Endothelial cell of umbilical vein (primary cell): ENCODE measurements around the gene ZC3HAV1. TPM values are rescaled to one million over a fixed set of nuclear protein-coding genes. Genes with fewer than 3 reads are reported as not detected.

Source experiments
- BruUV-seq: library from RNA; stranded (reverse); fragments of 400-500 nt; replicated peaks from 2 replicates; lab custom pipeline; 2021; lab: Mats Ljungman, UMichigan
- CTCF ChIA-PET: fragments of 300-600, 350-600 bp; sonication (Branson Sonifier 250); formaldehyde crosslinking; loops from one replicate; lab custom pipeline; 2021; ENCODE audit warnings: antibody characterized with exemption, inconsistent platforms; lab: Charles Lee
- POLR2A ChIA-PET: fragments of 300-600, 350-600 bp; sonication (Branson Sonifier 250); formaldehyde crosslinking; loops from one replicate; lab custom pipeline; 2021; ENCODE audit warnings: antibody characterized with exemption, inconsistent platforms; lab: Charles Lee
- DNase-seq: peaks from one replicate; pipeline ENCODE4 v3.0.0-alpha.2; 2011; ENCODE audit warnings: low read depth, low spot score
- FAIRE-seq: peaks from 2 replicates; lab custom pipeline; 2011; peaks lifted over from hg19 to GRCh38; lab: Jason Lieb, UNC
- H2AFZ ChIP-seq: 2 replicates; pipeline ENCODE4 v1.6.0; 2012; ENCODE audit warnings: low read depth, low read length, control low read depth, inconsistent platforms
- H3K27ac ChIP-seq: 2 replicates; pipeline ENCODE4 v1.5.1; 2011; ENCODE audit warnings: low read depth, mild to moderate bottlenecking, control low read depth, low read length, moderate library complexity; ENCODE audit not compliant: insufficient read depth
- H3K27me3 ChIP-seq, 2 experiments: 2 replicates each; pipeline versions ENCODE4 v1.6.0 to v1.6.1; 2011; ENCODE audit warnings: low read length in 2 of 2, mixed read lengths in 1 of 2; ENCODE audit not compliant: control insufficient read depth in 2 of 2, insufficient read depth in 2 of 2
- H3K36me3 ChIP-seq, 2 experiments: 2 replicates in 1 of 2; 3 replicates in 1 of 2; pipeline ENCODE4 v1.5.1; 2011; ENCODE audit warnings: low read length in 2 of 2, mild to moderate bottlenecking in 1 of 2, moderate library complexity in 1 of 2; ENCODE audit not compliant: control insufficient read depth in 2 of 2, insufficient read depth in 2 of 2; ENCODE audit errors: extremely low read depth in 1 of 2
- H3K4me1 ChIP-seq: 3 replicates; pipeline ENCODE4 v1.5.1; 2011; ENCODE audit warnings: mild to moderate bottlenecking, low read length; ENCODE audit not compliant: control insufficient read depth, insufficient read depth; ENCODE audit errors: extremely low read depth
- H3K4me2 ChIP-seq: 2 replicates; pipeline ENCODE4 v1.6.1; 2011; ENCODE audit warnings: low read length, control low read depth, mixed read lengths; ENCODE audit not compliant: insufficient read depth
- H3K4me3 ChIP-seq, 3 experiments: fragments of 200-600 bp in 1 of 3; sonication (generic), shearing (Covaris generic) in 1 of 3; replicated peaks in 1 of 3; 2 replicates each; pipeline ENCODE4 v1.5.1; 2011 to 2016; ENCODE audit warnings: control low read depth in 3 of 3, low read length in 3 of 3, mild to moderate bottlenecking in 2 of 3, inconsistent platforms in 1 of 3, low read depth in 1 of 3, moderate library complexity in 1 of 3; ENCODE audit not compliant: insufficient read depth in 1 of 3
- H3K79me2 ChIP-seq: 2 replicates; pipeline ENCODE4 v1.6.0; 2012; ENCODE audit warnings: low read length, inconsistent platforms; ENCODE audit not compliant: control insufficient read depth, insufficient read depth
- H3K9ac ChIP-seq: replicated peaks from 2 replicates; pipeline ENCODE3; 2011; ENCODE audit warnings: low read length, control low read depth; ENCODE audit not compliant: insufficient read depth; ENCODE audit errors: extremely low read depth
- H3K9me1 ChIP-seq: replicated peaks from 3 replicates; pipeline ENCODE4 v1.6.0; 2011; ENCODE audit warnings: mild to moderate bottlenecking, low read length; ENCODE audit not compliant: control insufficient read depth, insufficient read depth; ENCODE audit errors: extremely low read depth
- H3K9me3 ChIP-seq: replicated peaks from 2 replicates; pipeline ENCODE4 v1.5.1; 2012; ENCODE audit warnings: low read length, inconsistent platforms; ENCODE audit not compliant: control insufficient read depth, insufficient read depth
- H4K20me1 ChIP-seq: replicated peaks from 2 replicates; pipeline ENCODE3; 2011; ENCODE audit warnings: mild to moderate bottlenecking, low read length; ENCODE audit not compliant: control insufficient read depth, insufficient read depth; ENCODE audit errors: extremely low read depth
- EZH2 ChIP-seq: IDR thresholded peaks from 2 replicates; pipeline ENCODE4 v1.6.1; 2012; ENCODE audit warnings: borderline replicate concordance, low read depth, mild to moderate bottlenecking, moderate library complexity, low read length, inconsistent platforms; ENCODE audit not compliant: severe bottlenecking
- FOS ChIP-seq: IDR thresholded peaks from 2 replicates; pipeline ENCODE4 v1.6.1; 2011; ENCODE audit warnings: mild to moderate bottlenecking, low read length, moderate library complexity, borderline replicate concordance; ENCODE audit not compliant: insufficient read depth
- GATA2 ChIP-seq: IDR thresholded peaks from 2 replicates; pipeline ENCODE4 v1.7.0; 2011; ENCODE audit warnings: low read depth, mild to moderate bottlenecking, moderate library complexity, mixed read lengths, low read length; ENCODE audit not compliant: insufficient read length, insufficient read depth
- JUN ChIP-seq: IDR thresholded peaks from 2 replicates; pipeline ENCODE4 v1.6.1; 2011; ENCODE audit warnings: borderline replicate concordance, low read depth; ENCODE audit not compliant: insufficient read length, insufficient read depth
- MYC ChIP-seq: IDR thresholded peaks from one replicate; pipeline ENCODE4 v1.6.1; 2011; ENCODE audit warnings: mild to moderate bottlenecking, low read depth, low read length
- POLR2A ChIP-seq: IDR thresholded peaks from 2 replicates; pipeline ENCODE4 v1.6.1; 2012; ENCODE audit warnings: low read depth, mild to moderate bottlenecking, control low read depth, low read length
- POLR2AphosphoS5 ChIP-seq: IDR thresholded peaks from 2 replicates; pipeline ENCODE4 v1.6.1; 2012; ENCODE audit warnings: low read depth, mild to moderate bottlenecking, control low read depth, low read length, moderate library complexity; ENCODE audit not compliant: insufficient read depth
- dilution Hi-C: fragments of 300-500 bp; cut with MboI; formaldehyde crosslinking; loops from one replicate; pipeline ENCODE4 v1.15.0; 2019; ENCODE audit warnings: low sequenced_read_pairs; ENCODE audit not compliant: extremely low pct_ligation_motif_present
- intact Hi-C: fragments of 100-400 bp; cut with micrococcal nuclease; formaldehyde crosslinking; loops from one replicate; pipeline ENCODE4 v1.10.0; 2022
- polyA plus RNA-seq, 4 experiments: library from polyadenylated mRNA; depleted of rRNA in 3 of 4; stranded (reverse) in 3 of 4; unstranded in 1 of 4; fragments of >200 nt; gene quantifications; 2 replicates each; pipeline versions ENCODE4 v1.2.1 to v1.2.3, GENCODE V29; 2011 to 2012; ENCODE audit warnings: missing spikeins in 1 of 4
- total RNA-seq: library from RNA; stranded (reverse); gene quantifications from 2 replicates; pipeline ENCODE4 v1.2.3, GENCODE V29; 2021
- TF ChIP-seq, protein P1 (sequence below): IDR thresholded peaks from 2 replicates; pipeline ENCODE4 v1.6.1; 2011; ENCODE audit not compliant: insufficient read depth, insufficient read length
- TF ChIP-seq, protein P2 (sequence below), 2 donors: IDR thresholded peaks; 1 replicate in 1 of 2; 2 replicates in 1 of 2; pipeline ENCODE4 v1.5.1; 2011; ENCODE audit warnings: low read length in 2 of 2, mild to moderate bottlenecking in 2 of 2, moderate library complexity in 2 of 2, control low read depth in 1 of 2, inconsistent platforms in 1 of 2, low read depth in 1 of 2; ENCODE audit not compliant: insufficient read depth in 1 of 2; ENCODE audit errors: extremely low read depth in 1 of 2

Gene ZC3HAV1
- total and polyA plus RNA-seq, 2 donors (not counting 3 experiments of a cell fraction or from before 2014, with no cell fraction given): 17.1 to 37.7 TPM

DNA sequence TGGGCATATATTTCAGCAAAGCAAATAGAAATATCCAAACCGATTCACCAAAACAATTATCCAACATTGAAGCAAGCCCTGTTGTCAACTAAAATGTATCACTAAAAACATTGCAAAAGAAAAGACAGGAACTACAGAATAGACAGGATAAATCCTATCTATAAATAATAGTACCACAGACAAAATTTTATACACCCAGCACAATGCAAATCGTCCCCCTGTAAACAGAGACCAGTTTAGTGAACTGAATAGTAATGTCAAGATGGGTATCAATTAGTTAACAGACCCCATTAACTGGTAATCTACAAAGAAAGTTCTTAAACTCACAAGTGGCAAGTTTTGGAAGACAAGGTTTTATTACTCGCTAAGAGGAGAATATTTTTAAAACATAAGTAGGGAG is 4.0 kb downstream of the ZC3HAV1 start:
- Histone ChIP-seq H3K36me3 (no peaks in the 10 kb centered on the region), H3K27me3 (no peaks in the 10 kb centered on the region), H3K79me2 (peaks cover 64% of the 10 kb centered on the region), H3K4me1 (peaks cover 22% of the 10 kb centered on the region), H3K9me3 (no peaks in the 10 kb centered on the region), H3K27ac (no peak overlapping the region), H4K20me1 (peaks cover 3% of the 10 kb centered on the region), H3K4me3 (no peak overlapping the region), H3K9ac (no peak overlapping the region), H2AFZ (no peak overlapping the region), H3K4me2 (no peak overlapping the region), H3K9me1 (no peaks in the 10 kb centered on the region)
- POLR2A ChIA-PET: no interaction called here
- CTCF ChIA-PET: interaction anchor here (0.8 kb wide), 1 partner anchor 30 kb away, joined by 5 read pairs; no protein-coding TSS in a partner anchor
- dilution Hi-C loops: no loop called here
- FAIRE-seq (no peak), DNase-seq (no peak)
- intact Hi-C loops: loop anchor here (5.0 kb wide), 1 partner anchor 252 kb away; the partner anchor contains the start of gene LUC7L2
- BruUV-seq: no TSS peak
- no peak for TF ChIP-seq POLR2AphosphoS5

DNA sequence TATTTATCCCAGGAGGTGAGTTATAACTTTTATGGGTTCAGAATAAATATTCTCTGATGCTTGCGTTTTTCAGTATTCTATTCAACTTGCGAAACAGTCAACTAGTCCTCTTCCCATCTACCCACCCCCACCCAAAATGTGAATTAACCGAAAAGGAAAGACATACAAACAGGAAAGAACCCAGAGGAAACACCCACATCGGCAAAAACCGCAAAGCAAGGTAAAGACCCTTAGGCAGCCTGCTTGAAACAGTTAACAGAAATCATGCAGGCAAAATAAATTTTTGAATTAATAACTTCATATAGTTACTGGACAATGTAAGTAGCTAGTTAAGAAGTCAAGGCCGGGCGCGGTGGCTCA is 5.4 kb downstream of the ZC3HAV1 start:
- Histone ChIP-seq H3K9me3 (no peaks in the 10 kb centered on the region), H3K9me1 (no peaks in the 10 kb centered on the region), H3K79me2 (peaks cover 71% of the 10 kb centered on the region), H3K4me1 (peaks cover 18% of the 10 kb centered on the region), H3K27me3 (no peaks in the 10 kb centered on the region), H4K20me1 (peaks cover 3% of the 10 kb centered on the region), H3K27ac (no peak overlapping the region), H3K36me3 (no peaks in the 10 kb centered on the region), H2AFZ (no peak overlapping the region), H3K4me3 (no peak overlapping the region), H3K9ac (no peak overlapping the region), H3K4me2 (peak overlapping the region; percentile 69)
- intact Hi-C loops (no loop called here), dilution Hi-C loops (no loop called here)
- ChIA-PET POLR2A (no interaction called here), CTCF (interaction anchor here (1.1 to 1.9 kb wide), 2 partner anchors 29 to 217 kb away, joined by 4 to 7 read pairs; no protein-coding TSS in a partner anchor)
- TF ChIP-seq FOS (no peak), POLR2A (no peak), MYC (no peak), POLR2AphosphoS5 (no peak), GATA2 (no peak), EZH2 (no peak), JUN (no peak)
- TF ChIP-seq, protein P1, sequence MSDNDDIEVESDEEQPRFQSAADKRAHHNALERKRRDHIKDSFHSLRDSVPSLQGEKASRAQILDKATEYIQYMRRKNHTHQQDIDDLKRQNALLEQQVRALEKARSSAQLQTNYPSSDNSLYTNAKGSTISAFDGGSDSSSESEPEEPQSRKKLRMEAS: no peak
- TF ChIP-seq, protein P2, sequence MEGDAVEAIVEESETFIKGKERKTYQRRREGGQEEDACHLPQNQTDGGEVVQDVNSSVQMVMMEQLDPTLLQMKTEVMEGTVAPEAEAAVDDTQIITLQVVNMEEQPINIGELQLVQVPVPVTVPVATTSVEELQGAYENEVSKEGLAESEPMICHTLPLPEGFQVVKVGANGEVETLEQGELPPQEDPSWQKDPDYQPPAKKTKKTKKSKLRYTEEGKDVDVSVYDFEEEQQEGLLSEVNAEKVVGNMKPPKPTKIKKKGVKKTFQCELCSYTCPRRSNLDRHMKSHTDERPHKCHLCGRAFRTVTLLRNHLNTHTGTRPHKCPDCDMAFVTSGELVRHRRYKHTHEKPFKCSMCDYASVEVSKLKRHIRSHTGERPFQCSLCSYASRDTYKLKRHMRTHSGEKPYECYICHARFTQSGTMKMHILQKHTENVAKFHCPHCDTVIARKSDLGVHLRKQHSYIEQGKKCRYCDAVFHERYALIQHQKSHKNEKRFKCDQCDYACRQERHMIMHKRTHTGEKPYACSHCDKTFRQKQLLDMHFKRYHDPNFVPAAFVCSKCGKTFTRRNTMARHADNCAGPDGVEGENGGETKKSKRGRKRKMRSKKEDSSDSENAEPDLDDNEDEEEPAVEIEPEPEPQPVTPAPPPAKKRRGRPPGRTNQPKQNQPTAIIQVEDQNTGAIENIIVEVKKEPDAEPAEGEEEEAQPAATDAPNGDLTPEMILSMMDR (IDR thresholded peaks at IDR 0.05; ENCODE audit: extremely low read depth in 1 of 2, insufficient read depth in 1 of 2, low read depth in 1 of 2, low read length in 2 of 2): no peak
- FAIRE-seq: no peak
- BruUV-seq: no TSS peak
- no peak for DNase-seq
